NT2/D1 (cell line): ENCODE data around the gene MCOLN2.

ENCODE experiments used
- DNase-seq: peaks from one replicate; pipeline ENCODE4 v3.0.0-alpha.2; 2011; ENCODE audit warnings: low read depth, low spot score
- H3K27me3 ChIP-seq: 2 replicates; pipeline ENCODE4 v1.6.0; 2011; ENCODE audit warnings: mild to moderate bottlenecking; ENCODE audit not compliant: insufficient read length, insufficient read depth
- H3K36me3 ChIP-seq: 2 replicates; pipeline ENCODE4 v1.6.1; 2011; ENCODE audit warnings: mild to moderate bottlenecking, low read length, mixed read lengths; ENCODE audit not compliant: insufficient read depth, insufficient read length
- H3K4me1 ChIP-seq: 2 replicates; pipeline ENCODE4 v1.5.1; 2011; ENCODE audit not compliant: insufficient read depth, insufficient read length
- H3K4me3 ChIP-seq: 2 replicates; pipeline ENCODE4 v1.5.1; 2011; ENCODE audit warnings: low read depth; ENCODE audit not compliant: insufficient read length
- H3K9ac ChIP-seq: 2 replicates; pipeline ENCODE4 v1.6.0; 2011; ENCODE audit warnings: low read depth; ENCODE audit not compliant: insufficient read length
- H3K9me3 ChIP-seq: 2 replicates; pipeline ENCODE4 v1.5.1; 2011; ENCODE audit warnings: mild to moderate bottlenecking, low read length; ENCODE audit not compliant: insufficient read depth
- SUZ12 ChIP-seq: IDR thresholded peaks from 2 replicates; pipeline ENCODE4 v1.6.1; 2011; ENCODE audit not compliant: insufficient read length, insufficient read depth; ENCODE audit errors: extremely low read depth
- YY1 ChIP-seq: IDR thresholded peaks from 2 replicates; pipeline ENCODE4 v1.6.1; 2011; ENCODE audit not compliant: insufficient read length, insufficient read depth
- ZNF274 ChIP-seq: IDR thresholded peaks from 2 replicates; pipeline ENCODE4 v1.6.1; 2011; ENCODE audit warnings: mild to moderate bottlenecking, low read depth, low read length

Gene MCOLN2

DNA sequence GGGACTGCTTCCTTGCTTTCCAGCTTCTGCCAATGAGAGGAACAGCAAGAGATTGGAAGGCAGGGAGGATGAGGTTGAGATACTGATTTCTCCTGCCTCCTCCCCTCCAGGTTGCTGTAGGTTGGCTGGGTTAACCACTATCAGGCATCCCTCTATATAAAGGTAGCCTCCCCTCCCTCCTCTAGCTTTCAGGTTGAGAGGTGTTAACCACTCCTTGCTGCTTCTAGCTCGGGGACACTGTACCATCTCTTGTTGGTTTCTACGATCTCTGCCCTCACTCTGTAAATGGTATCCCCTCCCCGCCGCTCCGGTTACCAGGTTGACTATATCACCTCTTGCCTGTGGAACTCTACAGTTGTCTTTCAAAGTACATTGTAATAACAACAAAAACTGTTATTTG, 120.6 kb downstream of the MCOLN2 start:
- Histone ChIP-seq H3K4me3 (no peak overlapping the region), H3K36me3 (peaks cover 24% of the 10 kb centered on the region), H3K27me3 (no peaks in the 10 kb centered on the region), H3K9me3 (no peaks in the 10 kb centered on the region), H3K9ac (no peak overlapping the region), H3K4me1 (no peaks in the 10 kb centered on the region)
- TF ChIP-seq ZNF274 (no peak), YY1 (no peak), SUZ12 (no peak)
- no peak for DNase-seq
